GM12873 (cell line): Measurements from ENCODE around the gene UMAD1.

Source experiments
- TF ChIP-seq, protein P1 (sequence below): IDR thresholded peaks from 2 replicates; pipeline ENCODE4 v1.5.1; 2012; ENCODE audit warnings: low read depth, mild to moderate bottlenecking, moderate library complexity, low read length, control low read depth; ENCODE audit not compliant: insufficient read depth; ENCODE audit errors: missing control alignments

Gene UMAD1

DNA sequence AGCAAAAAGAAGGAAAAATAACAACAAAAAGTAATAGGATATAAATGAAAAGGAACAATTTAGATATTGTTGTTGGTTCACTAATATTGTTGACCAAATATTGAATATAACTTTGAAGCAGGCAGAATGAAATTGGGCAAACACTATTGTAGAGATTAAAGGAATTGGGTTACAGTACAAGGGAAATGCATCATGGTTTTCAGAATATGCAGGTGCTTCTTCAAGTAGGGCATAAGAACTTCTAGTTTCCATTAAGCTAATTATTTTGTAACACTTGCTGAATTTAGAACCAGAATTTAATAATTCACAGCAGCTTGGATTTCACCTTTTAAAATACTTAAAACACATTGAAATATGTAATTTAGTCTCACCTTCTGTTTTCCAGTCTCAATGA is 41.4 kb downstream of the UMAD1 start:
- TF ChIP-seq, protein P1, sequence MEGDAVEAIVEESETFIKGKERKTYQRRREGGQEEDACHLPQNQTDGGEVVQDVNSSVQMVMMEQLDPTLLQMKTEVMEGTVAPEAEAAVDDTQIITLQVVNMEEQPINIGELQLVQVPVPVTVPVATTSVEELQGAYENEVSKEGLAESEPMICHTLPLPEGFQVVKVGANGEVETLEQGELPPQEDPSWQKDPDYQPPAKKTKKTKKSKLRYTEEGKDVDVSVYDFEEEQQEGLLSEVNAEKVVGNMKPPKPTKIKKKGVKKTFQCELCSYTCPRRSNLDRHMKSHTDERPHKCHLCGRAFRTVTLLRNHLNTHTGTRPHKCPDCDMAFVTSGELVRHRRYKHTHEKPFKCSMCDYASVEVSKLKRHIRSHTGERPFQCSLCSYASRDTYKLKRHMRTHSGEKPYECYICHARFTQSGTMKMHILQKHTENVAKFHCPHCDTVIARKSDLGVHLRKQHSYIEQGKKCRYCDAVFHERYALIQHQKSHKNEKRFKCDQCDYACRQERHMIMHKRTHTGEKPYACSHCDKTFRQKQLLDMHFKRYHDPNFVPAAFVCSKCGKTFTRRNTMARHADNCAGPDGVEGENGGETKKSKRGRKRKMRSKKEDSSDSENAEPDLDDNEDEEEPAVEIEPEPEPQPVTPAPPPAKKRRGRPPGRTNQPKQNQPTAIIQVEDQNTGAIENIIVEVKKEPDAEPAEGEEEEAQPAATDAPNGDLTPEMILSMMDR = no peak

DNA sequence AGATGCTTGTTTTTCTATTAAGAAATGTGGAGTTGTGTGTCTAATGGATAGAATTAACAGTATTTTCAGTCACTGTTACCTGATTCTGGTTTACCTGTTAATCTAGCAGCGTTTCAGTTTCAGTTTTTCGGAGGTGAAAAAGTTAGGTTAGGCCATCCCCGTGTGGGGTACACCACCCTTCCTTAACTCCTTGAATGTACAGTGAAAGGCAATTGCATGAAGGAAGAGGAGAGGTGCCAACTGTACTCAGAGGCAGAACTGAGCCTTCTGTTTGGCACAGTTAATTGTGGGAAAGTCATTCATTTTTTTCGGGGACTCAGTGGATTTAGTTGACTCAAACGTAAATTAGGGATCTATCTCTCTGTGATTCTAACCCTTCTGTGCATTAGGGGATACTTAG is 42.3 kb downstream of the UMAD1 start:
- TF ChIP-seq, protein P1 = no peak

DNA sequence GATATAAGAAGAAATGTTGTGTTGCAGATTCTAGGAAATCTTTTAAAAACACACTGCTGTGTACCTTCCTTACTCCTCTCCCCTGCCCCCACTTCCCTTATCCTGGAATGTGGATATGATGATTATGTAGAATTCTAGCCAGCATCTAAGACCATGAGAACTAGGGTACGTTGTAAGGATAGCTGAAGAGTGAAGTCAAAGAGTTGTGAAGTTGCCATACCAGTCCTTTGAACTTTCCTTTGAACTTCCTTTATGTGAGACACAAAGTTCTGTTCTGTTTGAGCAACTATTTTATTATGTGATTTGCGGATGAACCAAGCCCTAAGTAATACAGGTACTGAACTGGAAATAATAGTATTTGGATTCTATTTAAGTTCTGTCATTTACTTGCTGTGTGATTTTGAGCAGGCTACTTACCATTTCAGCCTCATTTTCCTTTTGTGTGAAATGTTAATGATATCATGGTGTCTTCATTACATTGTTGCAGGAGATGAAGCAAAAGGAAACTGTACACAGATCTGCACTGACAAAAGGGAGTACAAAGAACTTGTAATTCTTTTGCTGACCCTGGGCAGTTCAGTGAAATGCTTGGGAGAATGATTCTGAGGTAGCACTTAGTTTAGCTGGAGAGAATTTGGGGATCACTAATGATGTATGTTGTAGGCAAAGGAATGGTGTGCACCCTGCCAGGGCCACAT is 46.4 kb downstream of the UMAD1 start:
- TF ChIP-seq, protein P1 = no peak

DNA sequence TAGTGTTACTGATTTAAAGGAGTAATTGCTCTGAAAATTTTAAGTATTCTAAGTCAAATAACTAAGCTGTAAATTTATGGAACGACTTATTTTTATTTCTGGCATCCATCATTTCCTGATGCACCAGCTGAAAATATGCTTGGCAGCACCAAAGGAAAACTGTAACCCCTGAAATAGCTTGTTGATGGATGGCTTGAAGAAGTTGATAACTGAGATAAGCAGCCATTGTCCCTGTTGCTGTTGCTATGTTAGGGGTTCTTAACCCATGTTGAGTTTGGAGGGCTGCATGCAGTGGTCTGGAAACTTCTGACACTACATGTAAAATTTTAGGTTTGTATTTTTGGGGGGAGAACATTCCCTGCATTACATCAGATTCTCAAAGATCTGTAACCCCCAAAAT is 47.2 kb downstream of the UMAD1 start:
- TF ChIP-seq, protein P1 = no peak

DNA sequence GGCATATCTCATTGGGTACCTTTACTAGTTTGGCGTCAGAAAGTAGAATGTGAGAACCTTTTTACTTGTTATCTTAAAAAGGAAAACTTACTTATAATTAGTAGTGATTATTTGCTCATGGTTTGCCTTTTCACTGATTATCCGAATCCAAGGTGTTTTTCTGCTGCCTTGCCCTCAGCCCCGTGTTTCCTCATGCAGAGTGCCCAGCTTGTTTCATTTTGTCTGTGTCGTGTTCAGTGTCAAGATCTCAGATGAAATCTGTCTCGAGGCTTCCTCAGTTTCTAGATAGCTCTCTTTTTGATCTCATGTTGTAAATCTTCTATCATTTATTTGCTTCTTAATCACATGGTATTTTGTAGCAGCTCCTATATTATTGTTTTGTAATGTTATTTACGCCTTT is 47.8 kb downstream of the UMAD1 start:
- TF ChIP-seq, protein P1 = no peak

DNA sequence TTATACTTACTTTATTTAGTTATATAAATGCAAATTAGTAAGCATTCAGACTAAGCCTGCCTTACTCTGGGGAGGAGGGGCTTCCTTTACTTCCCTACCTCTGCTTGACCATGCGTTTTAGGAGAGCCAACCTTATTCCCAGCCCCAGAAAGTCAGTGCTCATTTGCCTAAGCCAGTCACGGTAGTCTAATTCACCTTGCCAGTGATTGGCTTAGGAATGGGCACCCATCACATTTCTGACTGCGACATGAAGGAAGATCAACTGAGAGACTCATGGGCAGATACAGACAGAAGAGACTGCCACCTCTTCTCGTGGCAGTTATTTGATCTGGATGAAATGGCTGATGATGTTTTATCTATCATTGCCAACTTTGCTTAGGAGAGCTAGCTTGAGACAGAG is 48.4 kb downstream of the UMAD1 start:
- TF ChIP-seq, protein P1 = no peak

DNA sequence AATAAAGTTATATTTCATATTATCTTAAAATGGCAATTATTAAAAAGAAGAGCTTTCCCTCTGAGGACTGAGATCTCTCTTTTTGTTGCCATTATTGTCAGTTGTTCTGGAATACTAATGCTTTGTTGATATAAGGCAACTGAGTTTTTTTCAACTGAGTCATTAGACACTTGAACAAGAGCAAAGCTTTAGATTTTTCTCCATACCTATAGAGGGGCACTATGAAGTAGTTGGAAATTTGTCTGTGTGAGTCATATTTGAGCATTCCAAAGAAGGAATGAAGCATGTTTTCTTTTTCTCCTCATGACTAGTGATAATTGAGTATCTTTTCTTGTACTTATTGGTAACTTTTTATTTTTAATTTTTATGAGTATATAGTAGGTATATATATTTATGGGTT is 53.3 kb downstream of the UMAD1 start:
- TF ChIP-seq, protein P1 = no peak

DNA sequence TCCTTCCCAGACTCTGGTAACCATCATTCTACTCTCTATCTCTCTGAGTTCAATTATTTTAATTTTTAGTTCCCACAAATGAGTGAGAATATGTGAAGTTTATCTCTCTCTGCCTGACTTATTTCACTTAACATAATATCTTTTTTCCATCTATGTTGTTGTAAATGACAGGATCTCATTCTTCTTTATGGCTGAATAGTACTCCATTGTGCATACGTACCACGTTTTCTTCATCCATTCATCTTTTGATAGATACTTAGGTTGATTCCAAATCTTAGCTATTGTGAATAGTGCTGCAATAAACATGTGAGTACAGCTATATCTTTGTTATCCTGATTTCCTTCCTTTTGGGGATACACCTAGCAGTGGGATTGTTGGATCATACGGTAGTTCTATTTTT is 54.0 kb downstream of the UMAD1 start:
- TF ChIP-seq, protein P1 = no peak
